Ishikawa (cell line): ENCODE results near the gene TM6SF1.

Experiments
- CEBPB ChIP-seq: IDR thresholded peaks from 2 replicates; pipeline ENCODE4 v1.6.1; 2012
- CREB1 ChIP-seq: IDR thresholded peaks from 2 replicates; pipeline ENCODE4 v1.6.1; 2012; ENCODE audit warnings: low read depth
- EGR1 ChIP-seq: IDR thresholded peaks from 2 replicates; pipeline ENCODE4 v1.6.1; 2012
- EP300 ChIP-seq: IDR thresholded peaks from 2 replicates; pipeline ENCODE4 v1.6.1; 2012; ENCODE audit warnings: borderline replicate concordance
- FOXM1 ChIP-seq: IDR thresholded peaks from 2 replicates; pipeline ENCODE4 v1.6.1; 2012; ENCODE audit warnings: low read depth, borderline replicate concordance
- MAX ChIP-seq: IDR thresholded peaks from 2 replicates; pipeline ENCODE4 v1.6.1; 2012
- NFIC ChIP-seq: IDR thresholded peaks from 2 replicates; pipeline ENCODE4 v1.6.1; 2012
- RAD21 ChIP-seq: IDR thresholded peaks from 2 replicates; pipeline ENCODE4 v1.6.1; 2012; ENCODE audit warnings: low read depth
- REST ChIP-seq: IDR thresholded peaks from 2 replicates; pipeline ENCODE4 v1.6.1; 2012; ENCODE audit warnings: low read depth, mild to moderate bottlenecking
- TAF1 ChIP-seq: IDR thresholded peaks from 2 replicates; pipeline ENCODE4 v1.6.1; 2012; ENCODE audit warnings: low read depth, mild to moderate bottlenecking
- TCF12 ChIP-seq: IDR thresholded peaks from 2 replicates; pipeline ENCODE4 v1.6.1; 2012; ENCODE audit warnings: low read depth
- TEAD4 ChIP-seq: IDR thresholded peaks from 2 replicates; pipeline ENCODE4 v1.6.1; 2012
- USF1 ChIP-seq: IDR thresholded peaks from 2 replicates; pipeline ENCODE4 v1.6.1; 2012
- YY1 ChIP-seq: IDR thresholded peaks from 2 replicates; pipeline ENCODE4 v1.6.1; 2012; ENCODE audit warnings: low read depth
- ZBTB7A ChIP-seq: IDR thresholded peaks from 2 replicates; pipeline ENCODE4 v1.6.1; 2012; ENCODE audit warnings: low read depth

The TM6SF1 gene

GRCh38 chr15:83087576-83087975 is 19.9 kb upstream of the TM6SF1 start:
- no peak for TF ChIP-seq RAD21
- TF ChIP-seq EGR1, result no peak
- no peak for TF ChIP-seq REST
- no peak for TF ChIP-seq ZBTB7A
- no peak for TF ChIP-seq NFIC
- TF ChIP-seq USF1, result no peak
- TF ChIP-seq CEBPB, result no peak
- TF ChIP-seq YY1, result no peak
- TF ChIP-seq MAX, result no peak
- no peak for TF ChIP-seq CREB1
- no peak for TF ChIP-seq EP300
- TF ChIP-seq FOXM1, result no peak

GRCh38 chr15:83088876-83089275 is 18.6 kb upstream of the TM6SF1 start:
- TF ChIP-seq USF1 (no peak), EP300 (no peak), ZBTB7A (no peak), EGR1 (no peak), FOXM1 (no peak), TAF1 (no peak), TEAD4 (no peak), RAD21 (no peak), YY1 (no peak), CEBPB (no peak), NFIC (no peak), REST (no peak), TCF12 (no peak), CREB1 (no peak)

GRCh38 chr15:83090465-83090864 is 17.0 kb upstream of the TM6SF1 start:
- no peak for TF ChIP-seq FOXM1
- no peak for TF ChIP-seq TAF1
- TF ChIP-seq YY1, result no peak
- TF ChIP-seq NFIC, result no peak
- TF ChIP-seq TEAD4, result no peak

- TF ChIP-seq RAD21 (no peak), NFIC (no peak), TAF1 (no peak)
These were observed 15.0 kb upstream of the TM6SF1 start for GRCh38 chr15:83092309-83092976.

- TF ChIP-seq RAD21 (no peak), NFIC (no peak), YY1 (no peak), EGR1 (no peak), TCF12 (no peak), CREB1 (no peak), EP300 (no peak), FOXM1 (no peak), REST (no peak), ZBTB7A (no peak), MAX (no peak), USF1 (no peak), TEAD4 (no peak), CEBPB (no peak), TAF1 (no peak)
These were observed 12.9 kb upstream of the TM6SF1 start for GRCh38 chr15:83094583-83094982.
